HEK293 (cell line): ENCODE data around the gene ZNF311.
A peak's percentile ranks its signal among the peaks of the same experiment; 100 is the strongest.

ENCODE experiments used
- CTCF ChIA-PET: fragments of 350-600 bp; formaldehyde crosslinking; extraction: SDS; loops from one replicate; lab custom pipeline; 2021; ENCODE audit warnings: antibody characterized with exemption; lab: Yijun Ruan, JAX
- POLR2A ChIA-PET: fragments of 300-600 bp; formaldehyde crosslinking; extraction: SDS; loops from one replicate; lab custom pipeline; 2020; ENCODE audit warnings: antibody characterized with exemption, inconsistent platforms; lab: Yijun Ruan, JAX
- H3K27ac ChIP-seq: fragments of 200-500 bp; sonication (Bioruptor generic); 2 replicates; pipeline ENCODE4 v1.5.1; 2014; ENCODE audit warnings: low read depth, low read length, control low read depth, inconsistent platforms; ENCODE audit errors: extremely low read depth
- H3K36me3 ChIP-seq, 2 experiments: fragments of 200-500 bp in 1 of 2; sonication (Bioruptor generic) in 1 of 2; 1 replicate in 1 of 2; 2 replicates in 1 of 2; pipeline ENCODE4 v1.5.1; 2014 to 2017; ENCODE audit warnings: inconsistent platforms in 2 of 2, low read length in 2 of 2; ENCODE audit not compliant: control insufficient read depth in 2 of 2, insufficient read depth in 1 of 2
- H3K4me1 ChIP-seq: fragments of 200-500 bp; sonication (Bioruptor generic); 2 replicates; pipeline ENCODE4 v1.5.1; 2014; ENCODE audit warnings: mild to moderate bottlenecking, low read length, inconsistent platforms; ENCODE audit not compliant: control insufficient read depth, insufficient read depth
- H3K4me3 ChIP-seq: 2 replicates; pipeline ENCODE4 v1.5.1; 2011; ENCODE audit warnings: low read depth, mild to moderate bottlenecking, control low read depth, low read length, moderate library complexity
- H3K9me3 ChIP-seq: fragments of 200-500 bp; sonication (Bioruptor generic); 2 replicates; pipeline ENCODE4 v1.5.1; 2014; ENCODE audit warnings: low read depth, low read length, inconsistent platforms; ENCODE audit not compliant: control insufficient read depth, insufficient read depth
- GLIS2 ChIP-seq: fragments of 450-650 bp; formaldehyde crosslinking; IDR thresholded peaks from 2 replicates; pipeline ENCODE4 v1.5.1; 2016; ENCODE audit warnings: missing biosample characterization, missing genetic modification characterization
- MZF1 ChIP-seq: fragments of 450-650 bp; formaldehyde crosslinking; IDR thresholded peaks from 2 replicates; pipeline ENCODE4 v1.5.1; 2017; ENCODE audit warnings: missing biosample characterization, missing genetic modification characterization, borderline replicate concordance
- ZBTB20 ChIP-seq: fragments of 450-650 bp; formaldehyde crosslinking; IDR thresholded peaks from 2 replicates; pipeline ENCODE4 v1.5.1; 2016; ENCODE audit warnings: missing biosample characterization, missing genetic modification characterization
- ZBTB8A ChIP-seq: fragments of 450-650 bp; formaldehyde crosslinking; IDR thresholded peaks from 2 replicates; pipeline ENCODE4 v1.5.1; 2016; ENCODE audit warnings: missing biosample characterization, missing genetic modification characterization
- ZFHX2 ChIP-seq: fragments of 450-650 bp; formaldehyde crosslinking; conservative IDR thresholded peaks from 2 replicates; pipeline ENCODE4 v1.5.1; 2016; ENCODE audit warnings: missing biosample characterization, missing genetic modification characterization
- ZFP3 ChIP-seq: fragments of 450-650 bp; formaldehyde crosslinking; IDR thresholded peaks from 2 replicates; pipeline ENCODE4 v1.5.1; 2016; ENCODE audit warnings: low read depth, missing biosample characterization, missing genetic modification characterization
- ZIC2 ChIP-seq: fragments of 450-650 bp; formaldehyde crosslinking; IDR thresholded peaks from 2 replicates; pipeline ENCODE4 v1.5.1; 2016; ENCODE audit warnings: missing biosample characterization, missing genetic modification characterization
- ZNF112 ChIP-seq: fragments of 450-650 bp; formaldehyde crosslinking; IDR thresholded peaks from 2 replicates; pipeline ENCODE4 v1.5.0; 2017; ENCODE audit warnings: missing biosample characterization, missing genetic modification characterization
- ZNF174 ChIP-seq: fragments of 450-650 bp; formaldehyde crosslinking; IDR thresholded peaks from 2 replicates; pipeline ENCODE4 v1.5.0; 2017; ENCODE audit warnings: missing biosample characterization, mild to moderate bottlenecking, missing genetic modification characterization
- ZNF184 ChIP-seq: fragments of 450-650 bp; IDR thresholded peaks from 2 replicates; pipeline ENCODE4 v1.5.1; 2018; ENCODE audit warnings: missing biosample characterization, mild to moderate bottlenecking, missing genetic modification characterization
- ZNF2 ChIP-seq: fragments of 450-650 bp; formaldehyde crosslinking; IDR thresholded peaks from 2 replicates; pipeline ENCODE4 v1.5.1; 2016; ENCODE audit warnings: missing biosample characterization, missing genetic modification characterization
- ZNF23 ChIP-seq: fragments of 450-650 bp; formaldehyde crosslinking; IDR thresholded peaks from 2 replicates; pipeline ENCODE4 v1.5.1; 2016; ENCODE audit warnings: missing biosample characterization, missing genetic modification characterization, borderline replicate concordance
- ZNF266 ChIP-seq: fragments of 450-650 bp; formaldehyde crosslinking; IDR thresholded peaks from 2 replicates; pipeline ENCODE4 v1.5.1; 2016; ENCODE audit warnings: missing biosample characterization, missing genetic modification characterization, low read depth
- ZNF292 ChIP-seq: fragments of 450-650 bp; formaldehyde crosslinking; IDR thresholded peaks from 2 replicates; pipeline ENCODE4 v1.5.1; 2016; ENCODE audit warnings: low read depth, missing biosample characterization, missing genetic modification characterization, borderline replicate concordance
- ZNF324 ChIP-seq: fragments of 450-650 bp; formaldehyde crosslinking; IDR thresholded peaks from 2 replicates; pipeline ENCODE4 v1.5.1; 2016; ENCODE audit warnings: missing biosample characterization, missing genetic modification characterization
- ZNF362 ChIP-seq: fragments of 450-650 bp; formaldehyde crosslinking; IDR thresholded peaks from 2 replicates; pipeline ENCODE4 v1.5.1; 2016; ENCODE audit warnings: missing biosample characterization, missing genetic modification characterization
- ZNF366 ChIP-seq: fragments of 450-650 bp; formaldehyde crosslinking; conservative IDR thresholded peaks from 2 replicates; pipeline ENCODE4 v1.5.1; 2016; ENCODE audit warnings: missing biosample characterization, missing genetic modification characterization
- ZNF37A ChIP-seq: fragments of 450-650 bp; IDR thresholded peaks from 2 replicates; pipeline ENCODE4 v1.5.1; 2018; ENCODE audit warnings: missing biosample characterization, missing genetic modification characterization
- ZNF426 ChIP-seq: fragments of 450-650 bp; formaldehyde crosslinking; IDR thresholded peaks from 2 replicates; pipeline ENCODE4 v1.5.1; 2017; ENCODE audit warnings: missing biosample characterization, missing genetic modification characterization, mild to moderate bottlenecking, inconsistent platforms, moderate library complexity
- ZNF513 ChIP-seq: fragments of 450-650 bp; IDR thresholded peaks from 2 replicates; pipeline ENCODE4 v1.5.1; 2018; ENCODE audit warnings: missing biosample characterization, missing genetic modification characterization
- ZNF514 ChIP-seq: fragments of 450-650 bp; formaldehyde crosslinking; IDR thresholded peaks from 2 replicates; pipeline ENCODE4 v1.5.1; 2016; ENCODE audit warnings: missing biosample characterization, missing genetic modification characterization
- ZNF544 ChIP-seq: fragments of 450-650 bp; formaldehyde crosslinking; IDR thresholded peaks from 2 replicates; pipeline ENCODE4 v1.5.0; 2017; ENCODE audit warnings: missing biosample characterization, missing genetic modification characterization
- ZNF549 ChIP-seq: fragments of 450-650 bp; IDR thresholded peaks from 2 replicates; pipeline ENCODE4 v1.5.1; 2018; ENCODE audit warnings: missing biosample characterization, missing genetic modification characterization, mild to moderate bottlenecking, inconsistent platforms, moderate library complexity
- ZNF561 ChIP-seq: fragments of 450-650 bp; IDR thresholded peaks from 2 replicates; pipeline ENCODE4 v1.5.1; 2018; ENCODE audit warnings: missing biosample characterization, missing genetic modification characterization, borderline replicate concordance
- ZNF660 ChIP-seq: fragments of 450-650 bp; IDR thresholded peaks from 2 replicates; pipeline ENCODE4 v1.5.1; 2018; ENCODE audit warnings: missing biosample characterization, mild to moderate bottlenecking, missing genetic modification characterization
- ZNF664 ChIP-seq: fragments of 450-650 bp; formaldehyde crosslinking; IDR thresholded peaks from 2 replicates; pipeline ENCODE4 v1.5.1; 2016; ENCODE audit warnings: missing biosample characterization, missing genetic modification characterization
- ZNF677 ChIP-seq: fragments of 450-650 bp; IDR thresholded peaks from 2 replicates; pipeline ENCODE4 v1.5.0; 2018; ENCODE audit warnings: missing biosample characterization, mild to moderate bottlenecking, missing genetic modification characterization, moderate library complexity
- ZNF776 ChIP-seq: fragments of 450-650 bp; formaldehyde crosslinking; IDR thresholded peaks from 2 replicates; pipeline ENCODE4 v1.5.0; 2017; ENCODE audit warnings: missing biosample characterization, missing genetic modification characterization, borderline replicate concordance
- ZSCAN5A ChIP-seq: fragments of 450-650 bp; formaldehyde crosslinking; IDR thresholded peaks from 2 replicates; pipeline ENCODE4 v1.5.1; 2016; ENCODE audit warnings: missing biosample characterization, missing genetic modification characterization
- TF ChIP-seq, protein P1 (sequence below): fragments of 450-650 bp; formaldehyde crosslinking; IDR thresholded peaks from 2 replicates; pipeline ENCODE4 v1.5.1; 2017; ENCODE audit warnings: missing biosample characterization, mild to moderate bottlenecking, missing genetic modification characterization, moderate library complexity
- TF ChIP-seq, protein P2 (sequence below): fragments of 450-650 bp; formaldehyde crosslinking; IDR thresholded peaks from 2 replicates; pipeline ENCODE4 v1.5.1; 2016; ENCODE audit warnings: missing biosample characterization, missing genetic modification characterization

ZNF311 gene

DNA sequence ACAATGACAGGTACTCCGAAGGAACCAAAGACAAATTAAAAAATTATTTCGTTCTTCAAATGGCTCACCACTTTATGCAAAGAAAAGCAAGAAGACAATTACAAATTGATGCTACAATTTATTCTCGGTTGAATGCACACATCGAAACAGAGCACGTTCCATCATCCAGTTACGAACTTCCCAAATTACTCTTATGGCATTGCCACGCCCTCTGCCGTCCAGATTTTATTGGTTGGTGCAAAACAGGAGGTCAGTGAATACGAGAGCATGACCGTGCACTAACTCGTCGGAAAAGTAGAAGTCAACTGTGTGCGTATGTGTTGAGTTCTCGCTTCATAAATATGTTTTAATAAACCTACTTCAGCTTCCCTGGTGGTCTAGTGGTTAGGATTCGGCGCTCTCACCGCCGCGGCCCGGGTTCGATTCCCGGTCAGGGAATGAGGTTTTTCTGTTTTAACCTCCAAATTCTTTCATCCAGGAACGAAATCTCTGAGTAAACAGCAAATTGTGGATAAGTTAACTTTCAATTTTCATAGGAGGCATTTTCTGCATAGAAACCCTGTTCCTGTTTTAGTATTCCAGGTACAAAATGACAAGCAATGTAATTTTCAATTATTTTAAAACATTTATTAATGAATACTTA lies 23.2 kb downstream of the ZNF311 start (continued):
- TF ChIP-seq ZNF366 (peak; percentile 67), ZNF2 (peak; percentile 82), ZNF266 (tag by site-specific recombination) (no peak), ZNF677 (tag by site-specific recombination) (no peak), ZNF426 (no peak), ZIC2 (no peak)
- TF ChIP-seq, protein P1, sequence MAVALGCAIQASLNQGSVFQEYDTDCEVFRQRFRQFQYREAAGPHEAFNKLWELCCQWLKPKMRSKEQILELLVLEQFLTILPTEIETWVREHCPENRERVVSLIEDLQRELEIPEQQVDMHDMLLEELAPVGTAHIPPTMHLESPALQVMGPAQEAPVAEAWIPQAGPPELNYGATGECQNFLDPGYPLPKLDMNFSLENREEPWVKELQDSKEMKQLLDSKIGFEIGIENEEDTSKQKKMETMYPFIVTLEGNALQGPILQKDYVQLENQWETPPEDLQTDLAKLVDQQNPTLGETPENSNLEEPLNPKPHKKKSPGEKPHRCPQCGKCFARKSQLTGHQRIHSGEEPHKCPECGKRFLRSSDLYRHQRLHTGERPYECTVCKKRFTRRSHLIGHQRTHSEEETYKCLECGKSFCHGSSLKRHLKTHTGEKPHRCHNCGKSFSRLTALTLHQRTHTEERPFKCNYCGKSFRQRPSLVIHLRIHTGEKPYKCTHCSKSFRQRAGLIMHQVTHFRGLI (tag by site-specific recombination), result no peak; the same call in 1 of the 2 replicates
- TF ChIP-seq, all 188 proteins: peak for 42

- peaks cover 5% of the 10 kb centered on the region; the same call in 1 of the 2 replicates for H3K4me1 ChIP-seq
- POLR2A ChIA-PET, result interaction anchor here (0.7 to 1.9 kb wide), 6 partner anchors 28 to 647 kb away, joined by 3 to 12 read pairs (median 5); partner anchors contain the start of gene TRIM27
- CTCF ChIA-PET, result interaction anchor here (0.6 to 2.5 kb wide), 12 partner anchors 7 to 647 kb away, joined by 3 to 8 read pairs (median 3); no protein-coding TSS in a partner anchor
- peak overlapping the region; percentile 73 for H3K4me3 ChIP-seq
- H3K36me3 ChIP-seq, result no peaks in the 10 kb centered on the region
- no peaks in the 10 kb centered on the region for H3K9me3 ChIP-seq
- H3K27ac ChIP-seq, result peak overlapping the region; percentile 20; the same call in 1 of the 2 replicates
- TF ChIP-seq GLIS2 (tag by site-specific recombination) (no peak), ZSCAN5A (tag by site-specific recombination) (no peak), ZNF37A (tag by site-specific recombination) (peak; percentile 49; the same call in 1 of the 2 replicates), ZNF362 (tag by site-specific recombination) (peak; percentile 72; the same call in 1 of the 2 replicates), ZNF513 (no peak), ZFHX2 (tag by site-specific recombination) (peak; percentile 70), ZNF544 (tag by site-specific recombination) (no peak), ZNF660 (tag by site-specific recombination) (peak; percentile 75), MZF1 (tag by site-specific recombination) (no peak), ZNF664 (tag by site-specific recombination) (no peak), ZNF184 (tag by site-specific recombination) (peak; percentile 44; the same call in 1 of the 2 replicates), ZNF514 (no peak), ZNF292 (no peak), ZNF426 (no peak), ZNF112 (no peak), ZNF324 (no peak), ZNF561 (tag by site-specific recombination) (peak; percentile 61; the same call in 1 of the 2 replicates), ZBTB8A (tag by site-specific recombination) (0 out of 2 replicates have a peak, but pooled peaks have one; percentile 11), ZNF776 (tag by site-specific recombination) (no peak), ZNF549 (tag by site-specific recombination) (no peak), ZBTB20 (0 out of 2 replicates have a peak, but pooled peaks have one; percentile 33), ZNF174 (tag by site-specific recombination) (no peak), ZFP3 (no peak), ZNF23 (tag by site-specific recombination) (no peak)
- TF ChIP-seq, protein P2, sequence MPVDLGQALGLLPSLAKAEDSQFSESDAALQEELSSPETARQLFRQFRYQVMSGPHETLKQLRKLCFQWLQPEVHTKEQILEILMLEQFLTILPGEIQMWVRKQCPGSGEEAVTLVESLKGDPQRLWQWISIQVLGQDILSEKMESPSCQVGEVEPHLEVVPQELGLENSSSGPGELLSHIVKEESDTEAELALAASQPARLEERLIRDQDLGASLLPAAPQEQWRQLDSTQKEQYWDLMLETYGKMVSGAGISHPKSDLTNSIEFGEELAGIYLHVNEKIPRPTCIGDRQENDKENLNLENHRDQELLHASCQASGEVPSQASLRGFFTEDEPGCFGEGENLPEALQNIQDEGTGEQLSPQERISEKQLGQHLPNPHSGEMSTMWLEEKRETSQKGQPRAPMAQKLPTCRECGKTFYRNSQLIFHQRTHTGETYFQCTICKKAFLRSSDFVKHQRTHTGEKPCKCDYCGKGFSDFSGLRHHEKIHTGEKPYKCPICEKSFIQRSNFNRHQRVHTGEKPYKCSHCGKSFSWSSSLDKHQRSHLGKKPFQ (tag by site-specific recombination), result 0 out of 2 replicates have a peak, but pooled peaks have one; percentile 50
These were observed 23.7 kb downstream of the ZNF311 start for GRCh38 chr6:28981431-28981832.
